ENCODE measurements around the gene TMEM181.

- TF ChIP-seq CTCF (IDR thresholded peaks at IDR 0.05; ENCODE audit: insufficient read depth, low read length) (no peak), GABPA (IDR thresholded peaks at IDR 0.05; ENCODE audit: low read depth) (no peak)
Measured at GRCh38 chr6:158586652-158587051, 26.8 kb downstream of the TMEM181 start.

Data from HL-60 (cell line).